IPS DF 4.7 (cell line): ENCODE data around the gene PXDC1.

Experiments
- DNase-seq: peaks from one replicate; pipeline ENCODE4 v3.0.0-alpha.2; 2013; ENCODE audit warnings: low spot score; ENCODE audit errors: extremely low read depth

Gene PXDC1

GRCh38 chr6:3747100-3747737, 4.3 kb downstream of the PXDC1 start:
- no peak for DNase-seq

- no peak for DNase-seq
These were observed 4.8 kb downstream of the PXDC1 start for GRCh38 chr6:3746696-3747095.

- no peak for DNase-seq
These were observed 5.3 kb downstream of the PXDC1 start for GRCh38 chr6:3746119-3746691.

GRCh38 chr6:3745566-3746118, 5.9 kb downstream of the PXDC1 start:
- no peak for DNase-seq

- DNase-seq = no peak
These were observed 6.5 kb downstream of the PXDC1 start for GRCh38 chr6:3744901-3745470.

- DNase-seq = no peak
These were observed 7.2 kb downstream of the PXDC1 start for GRCh38 chr6:3744211-3744900.

GRCh38 chr6:3743541-3743940, 8.0 kb downstream of the PXDC1 start:
- DNase-seq = no peak

GRCh38 chr6:3742426-3743344, 8.8 kb downstream of the PXDC1 start:
- no peak for DNase-seq

- no peak for DNase-seq
These were observed 9.5 kb downstream of the PXDC1 start for GRCh38 chr6:3742076-3742425.

- no peak for DNase-seq
These were observed 10.0 kb downstream of the PXDC1 start for GRCh38 chr6:3741477-3741871.

GRCh38 chr6:3740551-3741476, 10.7 kb downstream of the PXDC1 start:
- DNase-seq = no peak

- no peak for DNase-seq
These were observed 12.1 kb downstream of the PXDC1 start for GRCh38 chr6:3739311-3739897.

GRCh38 chr6:3738381-3739131, 13.0 kb downstream of the PXDC1 start:
- no peak for DNase-seq

GRCh38 chr6:3737831-3738210, 13.7 kb downstream of the PXDC1 start:
- no peak for DNase-seq

- DNase-seq = no peak
These were observed 14.2 kb downstream of the PXDC1 start for GRCh38 chr6:3737149-3737830.

GRCh38 chr6:3735029-3735605, 16.4 kb downstream of the PXDC1 start:
- no peak for DNase-seq

GRCh38 chr6:3734023-3734422, 17.5 kb downstream of the PXDC1 start:
- DNase-seq = no peak

- DNase-seq = no peak
These were observed 18.1 kb downstream of the PXDC1 start for GRCh38 chr6:3733321-3733925.
